Osteoblast (primary cell): ENCODE measurements around the gene EBLN1. TPM values are rescaled to one million over a fixed set of nuclear protein-coding genes. Genes with fewer than 3 reads are reported as not detected.

ENCODE experiments used
- DNase-seq: peaks from one replicate; pipeline ENCODE4 v3.0.0; 2011; ENCODE audit warnings: low spot score, mixed read lengths; ENCODE audit not compliant: insufficient read length; ENCODE audit errors: missing footprints
- H2AFZ ChIP-seq: 2 replicates; pipeline ENCODE4 v1.6.0; 2011; ENCODE audit warnings: mild to moderate bottlenecking, low read length
- H3K27ac ChIP-seq: 2 replicates; pipeline ENCODE4 v1.5.1; 2011; ENCODE audit warnings: mild to moderate bottlenecking, low read depth, low read length, moderate library complexity
- H3K27me3 ChIP-seq: 2 replicates; pipeline ENCODE4 v1.6.0; 2012; ENCODE audit warnings: mild to moderate bottlenecking, control low read depth, inconsistent platforms, low read length, moderate library complexity; ENCODE audit not compliant: insufficient read depth
- H3K36me3 ChIP-seq: 2 replicates; pipeline ENCODE4 v1.5.1; 2011; ENCODE audit warnings: mild to moderate bottlenecking, low read length, control low read depth, moderate library complexity; ENCODE audit not compliant: insufficient read depth
- H3K4me1 ChIP-seq: 2 replicates; pipeline ENCODE4 v1.5.1; 2011; ENCODE audit warnings: mild to moderate bottlenecking, low read length, control low read depth, moderate library complexity; ENCODE audit not compliant: insufficient read depth
- H3K4me2 ChIP-seq: 2 replicates; pipeline ENCODE4 v1.6.0; 2011; ENCODE audit warnings: mild to moderate bottlenecking, low read length; ENCODE audit not compliant: insufficient read depth
- H3K4me3 ChIP-seq: fragments of 200-600 bp; sonication (generic); 3 replicates; pipeline ENCODE4 v1.5.1; 2012; ENCODE audit warnings: mild to moderate bottlenecking, low read length, inconsistent platforms; ENCODE audit not compliant: insufficient read depth
- H3K79me2 ChIP-seq: 2 replicates; pipeline ENCODE4 v1.6.0; 2012; ENCODE audit warnings: mild to moderate bottlenecking, low read length, control low read depth, inconsistent platforms; ENCODE audit not compliant: insufficient read depth
- H3K9me3 ChIP-seq: 2 replicates; pipeline ENCODE4 v1.5.1; 2011; ENCODE audit warnings: low read depth, low read length, control low read depth
- H4K20me1 ChIP-seq: 2 replicates; pipeline ENCODE4 v1.6.0; 2012; ENCODE audit warnings: mild to moderate bottlenecking, low read length, control low read depth; ENCODE audit not compliant: insufficient read depth
- CTCF ChIP-seq: IDR thresholded peaks from 2 replicates; pipeline ENCODE4 v1.5.1; 2011; ENCODE audit warnings: mild to moderate bottlenecking, low read depth, low read length, moderate library complexity; ENCODE audit errors: extremely low read depth
- total RNA-seq: library from RNA; depleted of rRNA; stranded (reverse); fragments of >200 nt; gene quantifications from 2 replicates; pipeline ENCODE4 v1.2.3, GENCODE V29; 2012

EBLN1 gene
- not detected in 2 replicates for total RNA-seq

- Histone ChIP-seq H3K4me3 (no peak within 1 kb of the TSS), H4K20me1 (no peaks in the 10 kb centered on the region), H3K27ac (no peak within 1 kb of the TSS), H3K4me1 (no peaks in the 10 kb centered on the region), H3K79me2 (no peaks in the 10 kb centered on the region), H3K9me3 (no peaks in the 10 kb centered on the region), H3K27me3 (no peaks in the 10 kb centered on the region), H3K36me3 (no peaks in the 10 kb centered on the region), H2AFZ (no peak within 1 kb of the TSS), H3K4me2 (no peak within 1 kb of the TSS)
- no peak for DNase-seq
- no peak for TF ChIP-seq CTCF
Measured at GRCh38 chr10:22217842-22218241, at the start of gene EBLN1. Gene EBLN1 (minus strand): TSS chr10:22218015. CDS start chr10:22209983, 8,032 bp downstream.

- no peaks in the 10 kb centered on the region for H3K9me3 ChIP-seq
- H2AFZ ChIP-seq = no peak overlapping the region
- no peaks in the 10 kb centered on the region for H3K79me2 ChIP-seq
- no peak overlapping the region for H3K4me2 ChIP-seq
- no peak for DNase-seq
- no peaks in the 10 kb centered on the region for H3K36me3 ChIP-seq
- no peaks in the 10 kb centered on the region for H3K27me3 ChIP-seq
- no peak overlapping the region for H3K4me3 ChIP-seq
- no peaks in the 10 kb centered on the region for H3K4me1 ChIP-seq
- H3K27ac ChIP-seq = no peak overlapping the region
- H4K20me1 ChIP-seq = no peaks in the 10 kb centered on the region
- TF ChIP-seq CTCF = no peak
Measured at GRCh38 chr10:22265839-22266537, 48.2 kb upstream of the EBLN1 start.

- Histone ChIP-seq H3K27ac (no peak overlapping the region), H4K20me1 (no peaks in the 10 kb centered on the region), H3K9me3 (no peaks in the 10 kb centered on the region), H3K4me2 (no peak overlapping the region), H3K4me1 (no peaks in the 10 kb centered on the region), H3K36me3 (no peaks in the 10 kb centered on the region), H3K79me2 (no peaks in the 10 kb centered on the region), H3K27me3 (no peaks in the 10 kb centered on the region), H3K4me3 (no peak overlapping the region), H2AFZ (no peak overlapping the region)
- DNase-seq = no peak
- no peak for TF ChIP-seq CTCF
Measured at GRCh38 chr10:22263106-22263505, 45.3 kb upstream of the EBLN1 start.

DNA sequence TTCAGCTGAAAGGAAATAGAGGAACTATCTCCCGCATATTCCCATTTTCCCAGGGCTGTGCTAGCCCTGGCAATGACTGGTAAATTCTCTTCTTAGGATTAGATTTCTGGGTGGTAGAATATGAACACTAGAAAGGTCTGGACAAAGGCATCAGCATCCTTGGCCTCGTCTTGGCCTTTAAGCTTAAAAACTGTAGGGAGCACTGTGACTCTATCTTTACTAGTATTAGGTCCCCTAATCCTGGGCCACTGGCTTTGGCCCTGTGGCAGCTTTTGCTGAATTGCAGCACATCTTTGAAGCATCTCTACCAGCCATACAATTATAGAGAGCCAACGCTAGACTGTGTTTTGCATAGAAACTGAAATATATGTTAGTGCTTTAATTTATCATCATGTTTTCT, 41.5 kb upstream of the EBLN1 start:
- H4K20me1 ChIP-seq = no peaks in the 10 kb centered on the region
- H2AFZ ChIP-seq = no peak overlapping the region
- H3K4me1 ChIP-seq = no peaks in the 10 kb centered on the region
- H3K27me3 ChIP-seq = peaks cover 5% of the 10 kb centered on the region
- H3K4me2 ChIP-seq = no peak overlapping the region
- H3K27ac ChIP-seq = no peak overlapping the region
- H3K9me3 ChIP-seq = no peaks in the 10 kb centered on the region
- no peak for DNase-seq
- peak; percentile 10 for TF ChIP-seq CTCF
- H3K4me3 ChIP-seq = no peak overlapping the region
- no peaks in the 10 kb centered on the region for H3K36me3 ChIP-seq
- H3K79me2 ChIP-seq = no peaks in the 10 kb centered on the region
